ENCODE results near the gene CHST11. TPM values are rescaled to one million over a fixed set of nuclear protein-coding genes. Genes with fewer than 3 reads are reported as not detected.
A peak's percentile ranks its signal among the peaks of the same experiment; 100 is the strongest.

Gene CHST11
- total RNA-seq, 2 donors from 2014 or later, result 4.6 to 14.5 TPM

GRCh38 chr12:104693493-104693892, 236.7 kb downstream of the CHST11 start:
- Histone ChIP-seq H3K4me3 (no peak overlapping the region), H3K27me3 (no peaks in the 10 kb centered on the region), H3K27ac (no peak overlapping the region), H3K36me3 (replicated peaks in 1 of 2; ENCODE audit: insufficient read depth in 1 of 2, low read depth in 2 of 2) (no peaks in the 10 kb centered on the region), H3K9me3 (no peaks in the 10 kb centered on the region), H3K4me1 (peaks cover 5% of the 10 kb centered on the region)
- TF ChIP-seq POLR2A (IDR thresholded peaks at IDR 0.05) (no peak), CTCF (IDR thresholded peaks at IDR 0.05) (no peak)
- ATAC-seq (no peak), DNase-seq (no peak)
- intact Hi-C loops (cut with DNase I), result no loop called here
- WGBS, 2 donors, result 97% methylated on average over 3 of the region's 3 CpGs

- Histone ChIP-seq H3K4me3 (no peak overlapping the region), H3K9me3 (no peaks in the 10 kb centered on the region), H3K4me1 (peaks cover 5% of the 10 kb centered on the region), H3K27ac (no peak overlapping the region), H3K36me3 (replicated peaks in 1 of 2; ENCODE audit: insufficient read depth in 1 of 2, low read depth in 2 of 2) (no peaks in the 10 kb centered on the region), H3K27me3 (no peaks in the 10 kb centered on the region)
- ATAC-seq (no peak), DNase-seq (no peak)
- WGBS, 2 donors, result 85 to 87% methylated on average over 4 of the region's 4 CpGs
- intact Hi-C loops (cut with DNase I), result no loop called here
- TF ChIP-seq POLR2A (IDR thresholded peaks at IDR 0.05), result no peak
- TF ChIP-seq CTCF (IDR thresholded peaks at IDR 0.05), result no peak
These were observed 237.4 kb downstream of the CHST11 start for GRCh38 chr12:104694161-104694560.

GRCh38 chr12:104694711-104695110, 238.0 kb downstream of the CHST11 start:
- Histone ChIP-seq H3K4me1 (peaks cover 5% of the 10 kb centered on the region), H3K9me3 (no peaks in the 10 kb centered on the region), H3K36me3 (replicated peaks in 1 of 2; ENCODE audit: insufficient read depth in 1 of 2, low read depth in 2 of 2) (no peaks in the 10 kb centered on the region), H3K27me3 (no peaks in the 10 kb centered on the region), H3K4me3 (no peak overlapping the region), H3K27ac (no peak overlapping the region)
- no peak for ATAC-seq
- DNase-seq, result no peak
- WGBS, 2 donors, result 48 to 81% methylated on average over 3 to 7 of the region's 7 CpGs
- intact Hi-C loops (cut with DNase I), result no loop called here
- TF ChIP-seq POLR2A (IDR thresholded peaks at IDR 0.05) (no peak), CTCF (IDR thresholded peaks at IDR 0.05) (no peak)

GRCh38 chr12:104695453-104696148, 238.9 kb downstream of the CHST11 start:
- WGBS, 2 donors, result 50 to 57% methylated on average over 12 of the region's 12 CpGs
- H3K4me1 ChIP-seq, result peaks cover 5% of the 10 kb centered on the region

More at GRCh38 chr12:104695453-104696148, 238.9 kb downstream of the CHST11 start:
- TF ChIP-seq CTCF (IDR thresholded peaks at IDR 0.05), result no peak
- no peak for TF ChIP-seq POLR2A (IDR thresholded peaks at IDR 0.05)
- intact Hi-C loops (cut with DNase I), result no loop called here
- no peaks in the 10 kb centered on the region for H3K27me3 ChIP-seq
- no peak overlapping the region for H3K4me3 ChIP-seq
- H3K36me3 ChIP-seq (replicated peaks in 1 of 2; ENCODE audit: insufficient read depth in 1 of 2, low read depth in 2 of 2), result no peaks in the 10 kb centered on the region
- no peaks in the 10 kb centered on the region for H3K9me3 ChIP-seq
- DNase-seq (no peak), ATAC-seq (peak; percentile 42)
- H3K27ac ChIP-seq, result no peak overlapping the region
